WTC11 (cell line): Measurements from ENCODE around the gene MSI2. TPM values are rescaled to one million over a fixed set of nuclear protein-coding genes. Genes with fewer than 3 reads are reported as not detected.

Experiments
- ATAC-seq: fragments of 200-7000 bp; cut with Tn5 transposase; 2 replicates; pipeline ENCODE4 v1.10.0; 2021; ENCODE audit warnings: mild to moderate bottlenecking, moderate library complexity
- CTCF ChIA-PET: fragments of 300-600 bp; sonication (Branson Sonifier 250); formaldehyde crosslinking; loops from one replicate; lab custom pipeline; 2021; ENCODE audit warnings: antibody characterized with exemption; lab: Charles Lee
- POLR2A ChIA-PET: fragments of 350-600 bp; sonication (Branson Sonifier 250); formaldehyde crosslinking; loops from one replicate; lab custom pipeline; 2021; ENCODE audit warnings: antibody characterized with exemption; lab: Charles Lee
- DNase-seq: peaks from one replicate; pipeline ENCODE4 v3.0.0; 2021; ENCODE audit warnings: low spot score
- H3K27ac Mint-ChIP-seq: 2 replicates; pipeline ENCODE4 v1.8.0; 2021; ENCODE audit warnings: mixed read lengths
- H3K27me3 Mint-ChIP-seq: 2 replicates; pipeline ENCODE4 v1.8.0; 2021; ENCODE audit warnings: low read depth, mild to moderate bottlenecking, moderate library complexity, mixed read lengths
- H3K36me3 Mint-ChIP-seq: 2 replicates; pipeline ENCODE4 v1.8.0; 2021; ENCODE audit warnings: mixed read lengths
- H3K4me1 Mint-ChIP-seq: 2 replicates; pipeline ENCODE4 v1.8.0; 2022; ENCODE audit warnings: mixed read lengths
- H3K4me3 Mint-ChIP-seq: 2 replicates; pipeline ENCODE4 v1.8.0; 2021; ENCODE audit warnings: mild to moderate bottlenecking, moderate library complexity, mixed read lengths
- H3K9me3 Mint-ChIP-seq: 2 replicates; pipeline ENCODE4 v1.8.0; 2021; ENCODE audit warnings: mixed read lengths
- CREM ChIP-seq: sonication (generic); formaldehyde crosslinking; IDR thresholded peaks from 2 replicates; pipeline ENCODE4 v1.8.1; 2022; ENCODE audit warnings: mild to moderate bottlenecking, missing genetic modification reagents, moderate library complexity
- ETV6 ChIP-seq: sonication (generic); formaldehyde crosslinking; IDR thresholded peaks from 2 replicates; pipeline ENCODE4 v1.8.1; 2022; ENCODE audit warnings: mild to moderate bottlenecking, missing genetic modification reagents
- FOXJ3 ChIP-seq: sonication (generic); formaldehyde crosslinking; IDR thresholded peaks from 2 replicates; pipeline ENCODE4 v1.9.0; 2021; ENCODE audit warnings: missing genetic modification reagents, mild to moderate bottlenecking, borderline replicate concordance
- GRHL2 ChIP-seq: fragments of 250-450 bp; sonication (Bioruptor Pico); IDR thresholded peaks from 2 replicates; pipeline ENCODE4 v1.8.0; 2022; ENCODE audit warnings: mild to moderate bottlenecking, moderate library complexity; ENCODE audit not compliant: insufficient replicate concordance, severe bottlenecking
- GTF2I ChIP-seq: fragments of 250-450 bp; sonication (Bioruptor Pico); conservative IDR thresholded peaks from 2 replicates; pipeline ENCODE4 v1.4.0; 2021; ENCODE audit warnings: mild to moderate bottlenecking
- IRF2 ChIP-seq: sonication (generic); formaldehyde crosslinking; IDR thresholded peaks from 2 replicates; pipeline ENCODE4 v1.8.0; 2022; ENCODE audit warnings: low read depth, missing genetic modification reagents, borderline replicate concordance
- KAT7 ChIP-seq: sonication (generic); formaldehyde crosslinking; IDR thresholded peaks from 2 replicates; pipeline ENCODE4 v1.8.1; 2023; ENCODE audit warnings: missing genetic modification reagents, mild to moderate bottlenecking, borderline replicate concordance
- NR2C2 ChIP-seq: sonication (generic); formaldehyde crosslinking; IDR thresholded peaks from 2 replicates; pipeline ENCODE4 v1.8.0; 2022; ENCODE audit warnings: mild to moderate bottlenecking, missing genetic modification reagents
- OVOL2 ChIP-seq: fragments of 250-450 bp; sonication (Bioruptor Pico); IDR thresholded peaks from 2 replicates; pipeline ENCODE4 v1.9.0; 2021; ENCODE audit warnings: mild to moderate bottlenecking, borderline replicate concordance
- PRRX2 ChIP-seq: fragments of 250-450 bp; sonication (Bioruptor Pico); IDR thresholded peaks from 2 replicates; pipeline ENCODE4 v1.8.0; 2021; ENCODE audit warnings: mild to moderate bottlenecking
- SMAD3 ChIP-seq: sonication (generic); formaldehyde crosslinking; IDR thresholded peaks from 2 replicates; pipeline ENCODE4 v1.8.0; 2022; ENCODE audit warnings: missing genetic modification reagents, mild to moderate bottlenecking, borderline replicate concordance
- TEAD1 ChIP-seq: sonication (generic); formaldehyde crosslinking; IDR thresholded peaks from 2 replicates; pipeline ENCODE4 v1.8.0; 2022; ENCODE audit warnings: mild to moderate bottlenecking, missing genetic modification reagents
- ZNF317 ChIP-seq: sonication (generic); formaldehyde crosslinking; IDR thresholded peaks from 2 replicates; pipeline ENCODE4 v1.8.1; 2023; ENCODE audit warnings: low read depth, mild to moderate bottlenecking, moderate library complexity, missing genetic modification reagents, borderline replicate concordance
- ZNF416 ChIP-seq: fragments of 250-450 bp; sonication (Bioruptor Pico); IDR thresholded peaks from 2 replicates; pipeline ENCODE4 v1.9.0; 2021; ENCODE audit warnings: mild to moderate bottlenecking, inconsistent platforms
- total RNA-seq: library from RNA; stranded (reverse); gene quantifications from 3 replicates; pipeline ENCODE4 v1.2.3, GENCODE V29; 2021
- TF ChIP-seq, protein P1 (sequence below): sonication (generic); formaldehyde crosslinking; IDR thresholded peaks from 2 replicates; pipeline ENCODE4 v1.8.1; 2023; ENCODE audit warnings: mild to moderate bottlenecking, missing genetic modification reagents
- TF ChIP-seq, protein P2 (sequence below): sonication (generic); formaldehyde crosslinking; IDR thresholded peaks from 2 replicates; pipeline ENCODE4 v1.8.1; 2023; ENCODE audit warnings: mild to moderate bottlenecking, missing genetic modification reagents
- TF ChIP-seq, protein P3 (sequence below): sonication (generic); formaldehyde crosslinking; IDR thresholded peaks from 2 replicates; pipeline ENCODE4 v1.8.1; 2023; ENCODE audit warnings: mild to moderate bottlenecking, moderate library complexity, missing genetic modification reagents
- TF ChIP-seq, protein P4 (sequence below): sonication (generic); formaldehyde crosslinking; IDR thresholded peaks from 2 replicates; pipeline ENCODE4 v1.8.1; 2022; ENCODE audit warnings: missing genetic modification reagents, borderline replicate concordance
- TF ChIP-seq, protein P5 (sequence below): sonication (generic); formaldehyde crosslinking; IDR thresholded peaks from 2 replicates; pipeline ENCODE4 v1.8.0; 2022; ENCODE audit warnings: mild to moderate bottlenecking, missing genetic modification reagents
- TF ChIP-seq, protein P6 (sequence below): sonication (generic); formaldehyde crosslinking; IDR thresholded peaks from 2 replicates; pipeline ENCODE4 v1.8.0; 2023; ENCODE audit warnings: missing genetic modification reagents

The MSI2 gene
- total RNA-seq, 1 experiment from 2014 or later, result 82.1 TPM

DNA sequence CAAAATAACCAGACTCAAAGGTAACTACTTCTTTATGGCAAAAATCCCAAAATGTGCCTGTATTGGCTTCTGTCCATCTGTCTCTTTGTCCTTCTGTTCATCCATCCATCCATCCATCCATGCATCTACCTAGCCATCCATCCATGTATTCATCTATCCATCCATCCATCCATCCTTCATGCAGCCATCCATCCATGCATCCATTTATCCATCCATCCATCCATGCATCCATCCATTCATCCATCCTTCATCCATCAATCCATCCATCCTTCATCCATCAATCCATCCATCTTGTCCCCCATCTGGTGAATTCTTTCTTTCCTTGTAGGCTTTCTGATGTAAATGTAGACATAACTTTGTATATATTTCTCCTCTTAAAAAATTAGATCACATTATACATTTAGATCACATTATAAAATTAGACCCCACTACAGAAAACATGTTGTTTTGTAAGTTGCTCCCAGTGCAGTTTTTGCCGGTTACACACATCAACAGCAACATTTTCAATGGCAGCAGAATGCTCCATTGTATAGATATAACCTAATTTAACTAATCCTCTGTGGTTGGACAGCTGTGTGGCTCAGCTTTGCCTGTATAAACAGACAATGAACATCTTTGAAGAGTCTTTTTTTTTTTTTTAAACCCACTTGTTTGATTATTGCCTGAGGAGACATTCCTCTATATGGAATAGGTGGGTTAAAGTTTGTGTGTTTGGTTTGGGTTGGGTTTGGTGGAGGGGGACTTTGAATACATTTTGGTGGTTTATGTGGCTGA is 72.0 kb downstream of the MSI2 start:
- Mint-ChIP-seq H3K9me3 (no peaks in the 10 kb centered on the region), H3K36me3 (peaks cover 10% of the 10 kb centered on the region; the same call in 1 of the 2 replicates), H3K4me1 (peaks cover 29% of the 10 kb centered on the region), H3K27me3 (no peaks in the 10 kb centered on the region; the same call in 1 of the 2 replicates), H3K4me3 (no peak overlapping the region), H3K27ac (no peak overlapping the region)
- CTCF ChIA-PET, result no interaction called here
- ATAC-seq (no peak), DNase-seq (no peak)
- POLR2A ChIA-PET, result no interaction called here
- no peak for TF ChIP-seq CREM (CRISPR knock-in tag)
- TF ChIP-seq, protein P1, sequence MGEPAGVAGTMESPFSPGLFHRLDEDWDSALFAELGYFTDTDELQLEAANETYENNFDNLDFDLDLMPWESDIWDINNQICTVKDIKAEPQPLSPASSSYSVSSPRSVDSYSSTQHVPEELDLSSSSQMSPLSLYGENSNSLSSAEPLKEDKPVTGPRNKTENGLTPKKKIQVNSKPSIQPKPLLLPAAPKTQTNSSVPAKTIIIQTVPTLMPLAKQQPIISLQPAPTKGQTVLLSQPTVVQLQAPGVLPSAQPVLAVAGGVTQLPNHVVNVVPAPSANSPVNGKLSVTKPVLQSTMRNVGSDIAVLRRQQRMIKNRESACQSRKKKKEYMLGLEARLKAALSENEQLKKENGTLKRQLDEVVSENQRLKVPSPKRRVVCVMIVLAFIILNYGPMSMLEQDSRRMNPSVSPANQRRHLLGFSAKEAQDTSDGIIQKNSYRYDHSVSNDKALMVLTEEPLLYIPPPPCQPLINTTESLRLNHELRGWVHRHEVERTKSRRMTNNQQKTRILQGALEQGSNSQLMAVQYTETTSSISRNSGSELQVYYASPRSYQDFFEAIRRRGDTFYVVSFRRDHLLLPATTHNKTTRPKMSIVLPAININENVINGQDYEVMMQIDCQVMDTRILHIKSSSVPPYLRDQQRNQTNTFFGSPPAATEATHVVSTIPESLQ (CRISPR knock-in tag), result no peak
- no peak for TF ChIP-seq ZNF416 (CRISPR knock-in tag)
- no peak for TF ChIP-seq KAT7 (CRISPR knock-in tag)
- TF ChIP-seq, protein P2, sequence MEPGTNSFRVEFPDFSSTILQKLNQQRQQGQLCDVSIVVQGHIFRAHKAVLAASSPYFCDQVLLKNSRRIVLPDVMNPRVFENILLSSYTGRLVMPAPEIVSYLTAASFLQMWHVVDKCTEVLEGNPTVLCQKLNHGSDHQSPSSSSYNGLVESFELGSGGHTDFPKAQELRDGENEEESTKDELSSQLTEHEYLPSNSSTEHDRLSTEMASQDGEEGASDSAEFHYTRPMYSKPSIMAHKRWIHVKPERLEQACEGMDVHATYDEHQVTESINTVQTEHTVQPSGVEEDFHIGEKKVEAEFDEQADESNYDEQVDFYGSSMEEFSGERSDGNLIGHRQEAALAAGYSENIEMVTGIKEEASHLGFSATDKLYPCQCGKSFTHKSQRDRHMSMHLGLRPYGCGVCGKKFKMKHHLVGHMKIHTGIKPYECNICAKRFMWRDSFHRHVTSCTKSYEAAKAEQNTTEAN, result no peak
- no peak for TF ChIP-seq TEAD1 (CRISPR knock-in tag)
- TF ChIP-seq SMAD3 (CRISPR knock-in tag), result no peak
- TF ChIP-seq, protein P3, sequence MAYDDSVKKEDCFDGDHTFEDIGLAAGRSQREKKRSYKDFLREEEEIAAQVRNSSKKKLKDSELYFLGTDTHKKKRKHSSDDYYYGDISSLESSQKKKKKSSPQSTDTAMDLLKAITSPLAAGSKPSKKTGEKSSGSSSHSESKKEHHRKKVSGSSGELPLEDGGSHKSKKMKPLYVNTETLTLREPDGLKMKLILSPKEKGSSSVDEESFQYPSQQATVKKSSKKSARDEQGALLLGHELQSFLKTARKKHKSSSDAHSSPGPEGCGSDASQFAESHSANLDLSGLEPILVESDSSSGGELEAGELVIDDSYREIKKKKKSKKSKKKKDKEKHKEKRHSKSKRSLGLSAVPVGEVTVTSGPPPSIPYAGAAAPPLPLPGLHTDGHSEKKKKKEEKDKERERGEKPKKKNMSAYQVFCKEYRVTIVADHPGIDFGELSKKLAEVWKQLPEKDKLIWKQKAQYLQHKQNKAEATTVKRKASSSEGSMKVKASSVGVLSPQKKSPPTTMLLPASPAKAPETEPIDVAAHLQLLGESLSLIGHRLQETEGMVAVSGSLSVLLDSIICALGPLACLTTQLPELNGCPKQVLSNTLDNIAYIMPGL, result no peak
- TF ChIP-seq, protein P4, sequence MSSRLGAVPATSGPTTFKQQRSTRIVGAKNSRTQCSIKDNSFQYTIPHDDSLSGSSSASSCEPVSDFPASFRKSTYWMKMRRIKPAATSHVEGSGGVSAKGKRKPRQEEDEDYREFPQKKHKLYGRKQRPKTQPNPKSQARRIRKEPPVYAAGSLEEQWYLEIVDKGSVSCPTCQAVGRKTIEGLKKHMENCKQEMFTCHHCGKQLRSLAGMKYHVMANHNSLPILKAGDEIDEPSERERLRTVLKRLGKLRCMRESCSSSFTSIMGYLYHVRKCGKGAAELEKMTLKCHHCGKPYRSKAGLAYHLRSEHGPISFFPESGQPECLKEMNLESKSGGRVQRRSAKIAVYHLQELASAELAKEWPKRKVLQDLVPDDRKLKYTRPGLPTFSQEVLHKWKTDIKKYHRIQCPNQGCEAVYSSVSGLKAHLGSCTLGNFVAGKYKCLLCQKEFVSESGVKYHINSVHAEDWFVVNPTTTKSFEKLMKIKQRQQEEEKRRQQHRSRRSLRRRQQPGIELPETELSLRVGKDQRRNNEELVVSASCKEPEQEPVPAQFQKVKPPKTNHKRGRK (CRISPR knock-in tag), result no peak
- TF ChIP-seq, protein P5, sequence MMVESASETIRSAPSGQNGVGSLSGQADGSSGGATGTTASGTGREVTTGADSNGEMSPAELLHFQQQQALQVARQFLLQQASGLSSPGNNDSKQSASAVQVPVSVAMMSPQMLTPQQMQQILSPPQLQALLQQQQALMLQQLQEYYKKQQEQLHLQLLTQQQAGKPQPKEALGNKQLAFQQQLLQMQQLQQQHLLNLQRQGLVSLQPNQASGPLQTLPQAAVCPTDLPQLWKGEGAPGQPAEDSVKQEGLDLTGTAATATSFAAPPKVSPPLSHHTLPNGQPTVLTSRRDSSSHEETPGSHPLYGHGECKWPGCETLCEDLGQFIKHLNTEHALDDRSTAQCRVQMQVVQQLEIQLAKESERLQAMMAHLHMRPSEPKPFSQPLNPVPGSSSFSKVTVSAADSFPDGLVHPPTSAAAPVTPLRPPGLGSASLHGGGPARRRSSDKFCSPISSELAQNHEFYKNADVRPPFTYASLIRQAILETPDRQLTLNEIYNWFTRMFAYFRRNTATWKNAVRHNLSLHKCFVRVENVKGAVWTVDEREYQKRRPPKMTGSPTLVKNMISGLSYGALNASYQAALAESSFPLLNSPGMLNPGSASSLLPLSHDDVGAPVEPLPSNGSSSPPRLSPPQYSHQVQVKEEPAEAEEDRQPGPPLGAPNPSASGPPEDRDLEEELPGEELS (CRISPR knock-in tag), result no peak
- no peak for TF ChIP-seq GTF2I (CRISPR knock-in tag)
- no peak for TF ChIP-seq ETV6
- no peak for TF ChIP-seq NR2C2 (CRISPR knock-in tag)
- TF ChIP-seq, protein P6, sequence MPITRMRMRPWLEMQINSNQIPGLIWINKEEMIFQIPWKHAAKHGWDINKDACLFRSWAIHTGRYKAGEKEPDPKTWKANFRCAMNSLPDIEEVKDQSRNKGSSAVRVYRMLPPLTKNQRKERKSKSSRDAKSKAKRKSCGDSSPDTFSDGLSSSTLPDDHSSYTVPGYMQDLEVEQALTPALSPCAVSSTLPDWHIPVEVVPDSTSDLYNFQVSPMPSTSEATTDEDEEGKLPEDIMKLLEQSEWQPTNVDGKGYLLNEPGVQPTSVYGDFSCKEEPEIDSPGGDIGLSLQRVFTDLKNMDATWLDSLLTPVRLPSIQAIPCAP, result no peak
- no peak for TF ChIP-seq FOXJ3 (CRISPR knock-in tag)
- no peak for TF ChIP-seq PRRX2 (CRISPR knock-in tag)
- TF ChIP-seq ZNF317 (CRISPR knock-in tag), result no peak
- TF ChIP-seq GRHL2 (CRISPR knock-in tag), result no peak
- TF ChIP-seq OVOL2, result no peak
- TF ChIP-seq IRF2 (CRISPR knock-in tag), result no peak
